HG03103 (cell line): ENCODE measurements around the gene SORCS2.

Experiments used
- ATAC-seq: cut with Tn5 transposase; IDR thresholded peaks from one replicate; pipeline ENCODE4 v1.9.1; 2021; ENCODE audit warnings: low read depth; ENCODE audit not compliant: unreplicated experiment

Gene SORCS2

GRCh38 chr4:7192252-7193029 is at the start of gene SORCS2:
SORCS2 (plus strand) TSS chr4:7192538.
- peak; percentile 60 for ATAC-seq

- no peak for ATAC-seq
Measured at GRCh38 chr4:7144374-7145290, 47.7 kb upstream of the SORCS2 start.

GRCh38 chr4:7145291-7145934 is 46.9 kb upstream of the SORCS2 start:
- ATAC-seq = no peak

- no peak for ATAC-seq
Measured at GRCh38 chr4:7146059-7146785, 46.1 kb upstream of the SORCS2 start.

- ATAC-seq = no peak
Measured at GRCh38 chr4:7146786-7147115, 45.6 kb upstream of the SORCS2 start.

GRCh38 chr4:7147261-7147660 is 45.1 kb upstream of the SORCS2 start:
- ATAC-seq = no peak

- ATAC-seq = no peak
Measured at GRCh38 chr4:7147661-7148310, 44.6 kb upstream of the SORCS2 start.

GRCh38 chr4:7148337-7148736 is 44.0 kb upstream of the SORCS2 start:
- ATAC-seq = no peak

- ATAC-seq = no peak
Measured at GRCh38 chr4:7150036-7150635, 42.2 kb upstream of the SORCS2 start.

GRCh38 chr4:7151668-7152227 is 40.6 kb upstream of the SORCS2 start:
- ATAC-seq = no peak

GRCh38 chr4:7153711-7154110 is 38.6 kb upstream of the SORCS2 start:
- ATAC-seq = no peak

GRCh38 chr4:7154351-7154981 is 37.9 kb upstream of the SORCS2 start:
- no peak for ATAC-seq

GRCh38 chr4:7155590-7156071 is 36.7 kb upstream of the SORCS2 start:
- ATAC-seq = no peak

GRCh38 chr4:7156328-7156727 is 36.0 kb upstream of the SORCS2 start:
- no peak for ATAC-seq

GRCh38 chr4:7156761-7157488 is 35.4 kb upstream of the SORCS2 start:
- no peak for ATAC-seq

- no peak for ATAC-seq
Measured at GRCh38 chr4:7157666-7158065, 34.7 kb upstream of the SORCS2 start.

GRCh38 chr4:7158081-7158750 is 34.1 kb upstream of the SORCS2 start:
- no peak for ATAC-seq

GRCh38 chr4:7158991-7159390 is 33.3 kb upstream of the SORCS2 start:
- no peak for ATAC-seq
